ENCODE results near the gene HOXB9.
A peak's percentile ranks its signal among the peaks of the same experiment; 100 is the strongest.

HOXB9 gene

GRCh38 chr17:48594538-48595277, 31.4 kb downstream of the HOXB9 start:
- Histone ChIP-seq H3K36me3 (ENCODE audit: control insufficient read depth, low read length) (no peaks in the 10 kb centered on the region), H3K4me1 (ENCODE audit: control insufficient read depth, low read length) (peaks cover 4% of the 10 kb centered on the region; the same call in 1 of the 2 replicates), H3K4me3 (ENCODE audit: low read length) (no peak overlapping the region), H4K20me1 (ENCODE audit: control insufficient read depth, insufficient read depth, low read depth, low read length) (peaks cover 3% of the 10 kb centered on the region; the same call in 1 of the 2 replicates), H3K4me2 (ENCODE audit: low read length) (no peak overlapping the region), H3K27me3 (ENCODE audit: control insufficient read depth, low read length) (peaks cover 73% of the 10 kb centered on the region), H3K9me2 (replicated peaks; ENCODE audit: control insufficient read depth, low read length) (no peaks in the 10 kb centered on the region), H3K9me3 (ENCODE audit: control insufficient read depth, insufficient read depth, low read length) (no peaks in the 10 kb centered on the region), H3K79me2 (ENCODE audit: control insufficient read depth, low read length) (no peaks in the 10 kb centered on the region), H3F3A (ENCODE audit: control insufficient read depth, insufficient read depth) (no peaks in the 10 kb centered on the region), H3K27ac (ENCODE audit: low read depth, low read length) (no peak overlapping the region)
- TF ChIP-seq CTCF (IDR thresholded peaks at IDR 0.05; ENCODE audit: low read depth, low read length, poor library complexity, severe bottlenecking), result no peak
- TF ChIP-seq EZH2phosphoT487 (IDR thresholded peaks at IDR 0.05; ENCODE audit: borderline replicate concordance, low read length), result no peak

GRCh38 chr17:48593840-48594537, 32.2 kb downstream of the HOXB9 start:
- Histone ChIP-seq H3K27ac (ENCODE audit: low read depth, low read length) (no peak overlapping the region), H3K4me3 (ENCODE audit: low read length) (no peak overlapping the region), H3K4me1 (ENCODE audit: control insufficient read depth, low read length) (peaks cover 4% of the 10 kb centered on the region; the same call in 1 of the 2 replicates), H3K4me2 (ENCODE audit: low read length) (no peak overlapping the region), H3K36me3 (ENCODE audit: control insufficient read depth, low read length) (no peaks in the 10 kb centered on the region), H4K20me1 (ENCODE audit: control insufficient read depth, insufficient read depth, low read depth, low read length) (peaks cover 3% of the 10 kb centered on the region; the same call in 1 of the 2 replicates), H3F3A (ENCODE audit: control insufficient read depth, insufficient read depth) (no peaks in the 10 kb centered on the region), H3K79me2 (ENCODE audit: control insufficient read depth, low read length) (no peaks in the 10 kb centered on the region), H3K9me3 (ENCODE audit: control insufficient read depth, insufficient read depth, low read length) (no peaks in the 10 kb centered on the region), H3K27me3 (ENCODE audit: control insufficient read depth, low read length) (peaks cover 73% of the 10 kb centered on the region), H3K9me2 (replicated peaks; ENCODE audit: control insufficient read depth, low read length) (no peaks in the 10 kb centered on the region)
- TF ChIP-seq EZH2phosphoT487 (IDR thresholded peaks at IDR 0.05; ENCODE audit: borderline replicate concordance, low read length) (no peak), CTCF (IDR thresholded peaks at IDR 0.05; ENCODE audit: low read depth, low read length, poor library complexity, severe bottlenecking) (peak; percentile 81)

- H3K4me1 ChIP-seq (ENCODE audit: control insufficient read depth, low read length), result peaks cover 4% of the 10 kb centered on the region; the same call in 1 of the 2 replicates
- no peaks in the 10 kb centered on the region for H3K36me3 ChIP-seq (ENCODE audit: control insufficient read depth, low read length)
- H3K79me2 ChIP-seq (ENCODE audit: control insufficient read depth, low read length), result no peaks in the 10 kb centered on the region
- no peaks in the 10 kb centered on the region for H3K9me3 ChIP-seq (ENCODE audit: control insufficient read depth, insufficient read depth, low read length)
- no peak within 1 kb of the TSS for H3K4me3 ChIP-seq (ENCODE audit: low read length)
- H4K20me1 ChIP-seq (ENCODE audit: control insufficient read depth, insufficient read depth, low read depth, low read length), result peaks cover 3% of the 10 kb centered on the region; the same call in 1 of the 2 replicates
- H3K27ac ChIP-seq (ENCODE audit: low read depth, low read length), result no peak within 1 kb of the TSS
- peak; percentile 50; the same call in 1 of the 2 replicates for TF ChIP-seq EZH2phosphoT487 (IDR thresholded peaks at IDR 0.05; ENCODE audit: borderline replicate concordance, low read length)
- TF ChIP-seq CTCF (IDR thresholded peaks at IDR 0.05; ENCODE audit: low read depth, low read length, poor library complexity, severe bottlenecking), result no peak
- peaks cover 73% of the 10 kb centered on the region for H3K27me3 ChIP-seq (ENCODE audit: control insufficient read depth, low read length)
- no peaks in the 10 kb centered on the region for H3K9me2 ChIP-seq (replicated peaks; ENCODE audit: control insufficient read depth, low read length)
- H3K4me2 ChIP-seq (ENCODE audit: low read length), result no peak within 1 kb of the TSS
- no peaks in the 10 kb centered on the region for H3F3A ChIP-seq (ENCODE audit: control insufficient read depth, insufficient read depth)
These were observed 32.9 kb downstream of the HOXB9 start, which contains the start of gene HOXB5 for GRCh38 chr17:48593126-48593829. Gene HOXB5 (minus strand): TSS chr17:48593779. CDS start chr17:48593682, 97 bp downstream.
